GM18505 (cell line): ENCODE data around the gene CRB1.

Experiments
- ATAC-seq: cut with Tn5 transposase; IDR thresholded peaks from one replicate; pipeline ENCODE4 v1.9.1; 2021; ENCODE audit not compliant: unreplicated experiment
- POLR2A ChIP-seq: IDR thresholded peaks from 4 replicates; pipeline ENCODE4 v1.6.1; 2011; ENCODE audit warnings: borderline replicate concordance; ENCODE audit not compliant: insufficient read depth, insufficient read length; ENCODE audit errors: extremely low read depth

CRB1 gene

DNA sequence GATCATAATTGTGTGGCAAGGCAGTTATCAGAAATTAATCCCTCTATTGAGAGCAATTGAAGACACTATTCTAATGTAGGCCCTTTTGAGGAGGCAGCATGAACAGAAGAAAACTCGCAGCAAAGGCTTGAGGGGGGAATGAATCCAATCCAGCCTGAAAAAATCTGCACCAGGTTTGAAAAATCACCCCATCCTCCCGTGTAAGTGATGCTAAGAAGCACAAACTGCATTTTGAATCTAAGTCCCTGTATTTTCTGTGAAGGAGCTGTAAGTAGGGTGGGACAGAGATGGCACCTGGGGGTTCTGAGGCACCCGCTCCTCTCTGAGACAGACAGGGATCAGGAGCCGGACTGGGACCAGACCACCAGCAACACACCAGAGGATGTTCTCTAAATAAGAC is at the start of gene CRB1:
TSS of gene CRB1 (plus strand) at position 241 of the 400 bp plus-strand sequence. CDS start 161 bp downstream, outside the sequence.
- no peak for TF ChIP-seq POLR2A
- no peak for ATAC-seq

DNA sequence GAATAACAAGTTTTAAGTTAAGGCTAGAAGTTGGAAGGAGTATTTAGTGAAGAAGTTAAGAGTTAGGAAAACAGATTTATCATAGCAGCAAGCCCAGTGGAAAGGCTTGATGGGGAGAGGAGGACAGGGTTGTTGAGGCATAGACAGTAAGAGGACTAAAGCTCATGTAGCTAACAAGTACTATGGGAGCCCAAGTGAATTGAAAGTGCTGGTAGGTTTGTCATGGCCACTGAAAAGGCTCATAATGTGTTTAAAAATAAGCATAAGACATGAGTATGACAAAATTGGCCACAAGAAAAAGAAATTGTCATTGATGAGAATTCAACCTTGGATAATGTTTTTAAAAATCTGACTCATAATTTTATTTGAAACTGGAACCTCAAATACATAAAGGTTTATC is 49.2 kb upstream of the CRB1 start:
- no peak for TF ChIP-seq POLR2A
- ATAC-seq, result no peak

DNA sequence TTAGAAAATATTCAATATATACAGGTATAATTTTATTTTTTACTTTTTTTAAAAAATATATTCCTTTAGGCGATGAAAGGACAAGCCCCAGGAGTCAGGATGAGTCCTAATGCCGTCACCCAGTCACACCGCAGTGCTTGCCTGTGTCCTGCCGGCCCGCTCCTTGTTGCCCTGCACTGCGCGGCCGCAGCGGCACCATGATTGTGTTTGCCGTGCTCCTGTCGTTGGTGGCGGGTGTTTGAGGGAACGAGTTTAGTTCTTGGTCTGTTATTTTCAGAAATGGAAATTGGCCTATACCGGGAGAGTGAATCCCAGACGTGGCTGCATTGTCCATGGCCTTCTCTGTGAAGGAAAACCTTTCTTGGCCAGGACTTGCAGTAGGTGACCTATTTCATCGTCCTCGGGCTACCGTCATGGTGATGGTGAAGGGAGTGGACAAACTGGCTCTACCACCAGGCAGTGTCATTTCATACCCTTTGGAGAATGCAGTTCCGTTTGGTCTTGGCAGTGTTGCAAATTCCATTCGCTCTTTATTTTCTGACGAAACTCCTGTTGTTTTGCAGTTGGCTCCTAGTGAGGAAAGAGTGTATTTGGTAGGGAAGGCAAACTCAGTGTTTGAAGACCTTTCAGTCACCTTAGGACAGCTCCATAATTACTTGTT is 45.9 kb upstream of the CRB1 start:
- TF ChIP-seq POLR2A, result no peak
- ATAC-seq, result no peak

DNA sequence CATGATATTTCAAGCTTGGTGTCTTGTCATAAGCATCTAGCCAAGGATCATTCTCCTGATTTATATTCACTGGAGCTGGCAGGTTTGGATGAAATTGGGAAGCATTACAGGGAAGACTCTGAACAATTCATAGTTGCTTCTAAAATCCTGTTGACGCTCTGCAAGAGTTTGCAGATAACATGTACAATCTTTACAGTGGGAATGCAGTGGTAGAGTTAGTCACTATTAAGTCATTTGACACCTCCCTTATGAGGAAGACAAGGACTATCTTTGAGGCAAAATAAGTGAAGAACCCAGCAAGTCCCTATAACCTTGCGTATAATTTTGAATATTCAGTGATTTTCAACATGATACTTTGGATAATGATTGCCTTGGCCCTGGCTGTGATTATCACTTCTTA is 45.3 kb upstream of the CRB1 start:
- ATAC-seq, result no peak

DNA sequence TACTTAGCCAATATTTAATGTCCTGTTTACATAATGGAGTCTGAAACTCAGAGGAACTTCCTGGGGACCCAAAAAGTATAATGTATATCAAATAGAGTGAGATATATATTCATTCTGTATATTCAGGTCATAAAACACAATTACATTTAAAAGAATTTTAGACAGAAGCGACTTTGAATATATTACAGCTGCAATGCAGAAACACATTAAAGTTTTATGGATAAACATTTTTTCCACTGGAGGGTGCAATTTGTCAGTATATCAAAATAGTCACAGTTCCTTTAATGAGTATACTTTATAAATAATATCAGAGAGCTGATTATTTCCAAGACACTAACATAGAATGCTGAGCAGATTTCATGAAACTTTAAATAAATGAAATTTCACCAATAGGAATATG is 43.9 kb upstream of the CRB1 start:
- no peak for TF ChIP-seq POLR2A
- no peak for ATAC-seq

More for the DNA sequence above, 45.3 kb upstream of the CRB1 start:
- TF ChIP-seq POLR2A, result no peak

DNA sequence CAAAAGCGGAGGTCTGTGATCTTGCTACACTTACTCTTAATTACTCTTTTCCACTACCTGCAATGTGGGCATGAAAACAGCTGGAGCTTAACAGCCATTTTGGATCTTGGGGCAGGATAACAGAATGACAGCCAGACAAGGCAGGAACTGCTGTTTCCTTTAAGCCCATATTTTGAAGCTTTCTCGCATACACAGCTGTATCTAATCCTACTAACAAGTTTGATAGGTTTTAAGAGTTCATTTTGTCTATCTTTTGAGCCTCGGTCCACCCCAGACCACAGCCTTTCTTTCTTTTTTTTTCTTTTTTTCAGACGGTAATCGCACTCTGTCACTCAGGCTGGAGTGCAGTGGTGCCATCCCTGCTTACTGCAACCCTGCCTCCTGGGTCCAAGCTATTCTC is 42.4 kb upstream of the CRB1 start:
- no peak for TF ChIP-seq POLR2A
- ATAC-seq, result no peak

DNA sequence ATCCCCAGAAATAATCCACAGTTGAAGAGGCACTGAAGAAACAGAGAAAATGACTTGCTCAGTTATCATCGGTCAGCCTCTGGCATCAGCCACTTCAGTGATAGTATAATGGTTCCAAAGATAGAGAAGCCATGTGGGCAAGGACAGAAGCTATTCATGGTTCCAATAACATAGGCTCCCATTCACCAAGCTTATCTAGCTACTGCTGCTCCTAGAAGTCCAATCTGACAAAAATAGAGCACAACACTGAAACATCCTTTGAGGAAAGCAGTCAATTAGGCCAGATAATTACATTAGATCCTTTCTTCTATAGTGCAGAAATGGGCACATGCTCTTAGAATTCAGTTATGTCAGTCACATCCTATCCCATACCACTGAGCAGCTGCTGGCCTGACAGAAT is 33.5 kb upstream of the CRB1 start:
- no peak for ATAC-seq
- TF ChIP-seq POLR2A, result no peak

DNA sequence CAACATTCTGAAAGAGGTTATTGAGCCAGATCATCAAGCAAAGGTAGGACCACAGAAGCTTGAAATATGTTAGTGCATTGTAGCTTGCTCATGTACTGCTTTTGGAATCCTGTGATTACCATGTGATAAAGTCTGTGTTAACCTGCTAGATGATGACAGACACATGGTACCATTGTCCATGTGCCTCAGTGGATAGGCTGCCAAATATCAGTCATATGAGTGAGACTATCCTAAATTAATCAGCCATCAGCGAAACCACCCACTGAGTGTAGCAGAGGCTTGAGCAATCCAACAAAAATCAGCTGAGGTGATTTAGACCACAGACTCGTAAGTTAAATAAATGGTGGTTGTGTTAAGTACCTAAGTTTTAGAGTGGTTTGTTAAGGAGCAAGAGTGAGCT is 32.7 kb upstream of the CRB1 start:
- ATAC-seq, result no peak

DNA sequence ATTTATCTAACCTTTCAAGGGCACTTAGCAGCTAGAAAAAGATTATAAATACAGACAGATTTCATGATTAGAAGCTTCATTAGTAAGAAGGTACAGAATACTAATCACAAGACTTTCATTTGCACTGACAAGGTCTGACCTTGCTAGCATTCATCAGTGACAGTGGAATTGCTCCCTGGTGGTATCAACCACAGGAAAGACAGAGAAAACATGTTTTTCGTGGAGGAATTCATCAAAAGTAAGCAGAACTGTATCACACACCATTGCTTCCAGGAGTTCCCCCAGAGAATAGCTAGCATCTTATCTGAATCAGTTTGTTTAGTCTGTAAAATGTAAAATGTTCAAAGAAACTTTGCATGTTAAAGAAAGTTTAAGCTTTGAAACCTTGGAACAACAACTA is 20.6 kb upstream of the CRB1 start:
- no peak for ATAC-seq
- no peak for TF ChIP-seq POLR2A

More for the DNA sequence above, 32.7 kb upstream of the CRB1 start:
- TF ChIP-seq POLR2A, result no peak

DNA sequence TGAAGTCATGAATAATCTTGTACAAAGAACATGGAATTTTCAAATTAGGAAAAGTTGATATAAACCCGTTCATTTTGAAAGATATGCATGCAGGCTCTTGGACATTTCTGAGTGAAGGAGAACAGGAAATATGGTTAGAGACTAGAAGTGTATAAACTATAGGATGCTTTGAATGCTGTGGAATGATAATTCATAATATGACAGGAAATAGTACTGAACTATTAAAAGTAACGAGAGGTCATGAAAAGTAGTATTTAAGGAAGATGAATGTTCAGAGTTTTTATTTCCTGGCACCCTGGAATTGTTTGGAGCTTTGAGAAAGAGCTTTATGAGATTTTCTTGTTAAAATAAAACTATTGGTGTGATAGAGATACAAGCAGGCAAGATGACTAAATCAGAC is 18.7 kb upstream of the CRB1 start:
- TF ChIP-seq POLR2A, result no peak
- ATAC-seq, result no peak

DNA sequence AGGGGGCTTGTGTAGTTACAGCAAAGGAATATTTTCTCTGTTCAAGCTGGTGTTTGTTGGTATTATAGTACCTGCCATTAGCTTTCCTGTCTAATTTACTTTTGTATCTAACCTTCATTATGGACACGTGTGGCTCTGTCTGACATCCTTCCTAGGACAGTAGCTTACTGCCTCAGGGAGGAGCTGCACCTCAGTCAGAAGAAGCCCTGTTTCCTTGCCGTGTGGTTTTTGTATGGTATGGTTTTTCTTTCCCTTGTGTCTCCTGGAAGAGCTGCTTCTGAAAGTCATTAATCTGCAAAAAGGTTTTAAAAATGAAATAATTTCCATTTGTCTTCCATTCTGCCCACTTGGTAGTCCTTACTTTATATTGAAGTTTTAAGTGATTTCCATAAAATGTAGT is 17.4 kb upstream of the CRB1 start:
- TF ChIP-seq POLR2A, result no peak
- ATAC-seq, result no peak

DNA sequence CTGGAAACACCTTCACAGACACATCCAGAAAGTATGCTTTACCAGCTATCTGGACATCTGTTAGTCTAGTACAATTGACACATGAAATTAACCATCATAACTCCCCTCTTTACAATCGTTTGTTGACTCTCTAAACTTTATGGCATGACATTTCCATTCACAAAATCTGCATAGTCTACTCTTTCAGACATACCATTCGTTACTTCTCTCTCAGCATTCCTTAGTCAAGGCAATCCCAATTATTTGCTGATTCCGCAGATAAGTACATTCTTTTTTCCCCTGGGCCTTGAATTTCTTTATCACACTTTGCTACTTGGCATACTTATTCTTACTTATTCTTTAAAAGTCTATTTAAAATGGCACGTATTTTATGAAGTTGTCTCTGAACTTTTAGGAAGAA is 15.1 kb upstream of the CRB1 start:
- TF ChIP-seq POLR2A, result no peak
- ATAC-seq, result no peak

DNA sequence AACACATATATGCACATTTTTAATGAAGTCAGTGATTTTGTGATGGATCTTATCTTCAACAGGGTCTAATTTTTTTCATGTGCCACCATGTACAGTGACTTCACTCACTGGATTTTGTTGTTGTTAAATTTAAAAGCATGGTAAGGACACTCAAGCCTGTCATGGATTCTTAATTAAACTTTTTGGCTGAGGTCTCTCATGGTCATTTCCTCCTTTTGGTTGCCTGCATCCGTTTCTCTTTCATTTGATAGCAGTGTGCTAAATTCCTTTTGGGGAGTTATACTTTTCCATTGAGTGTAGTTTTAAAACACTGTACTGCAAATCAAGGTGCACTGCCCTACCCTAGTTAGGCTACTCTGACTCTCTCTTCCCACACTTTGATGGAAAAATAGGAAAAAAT is 13.2 kb upstream of the CRB1 start:
- no peak for TF ChIP-seq POLR2A
- ATAC-seq, result no peak

DNA sequence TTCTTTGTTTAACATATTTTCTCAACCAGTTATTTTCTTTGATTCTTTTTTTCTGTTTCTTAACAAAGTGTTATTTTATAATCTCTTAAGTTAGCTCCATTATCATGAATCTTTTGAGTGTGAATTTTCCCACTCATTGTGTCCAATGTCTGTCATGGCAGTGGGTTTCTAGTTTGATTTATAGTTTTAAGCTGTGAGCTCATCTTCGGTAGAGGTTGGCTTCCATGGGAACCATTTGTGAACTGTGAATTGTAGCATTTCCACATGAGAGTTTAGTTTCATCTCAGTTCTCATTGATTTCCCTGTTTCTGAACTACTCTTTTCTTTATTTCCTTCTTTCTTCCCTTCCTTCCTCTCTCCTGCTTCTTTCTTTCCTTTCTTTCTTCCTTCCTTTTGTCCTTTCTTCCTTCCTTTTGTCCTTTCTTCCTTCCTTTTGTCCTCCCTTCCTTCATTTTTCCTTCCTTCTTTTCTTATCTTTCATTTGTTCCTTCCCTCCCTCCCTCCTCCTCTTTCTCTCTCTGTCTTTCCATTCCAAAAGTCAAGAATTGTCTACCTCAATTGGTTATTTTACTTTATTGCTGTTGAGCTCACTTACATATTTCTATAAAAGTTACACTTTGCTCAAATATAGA is 3.0 kb upstream of the CRB1 start:
- TF ChIP-seq POLR2A, result no peak
- ATAC-seq, result no peak
